Measurements from ENCODE around the gene CPXM2. TPM values are rescaled to one million over a fixed set of nuclear protein-coding genes. Genes with fewer than 3 reads are reported as not detected.

CPXM2 gene
- total RNA-seq, 6 donors from 2014 or later: 0.61 to 10.2 (median 3.1) TPM

- DNase-seq (no peak), ATAC-seq (ENCODE audit: low FRiP score in 2 of 2) (no peak)
- Histone ChIP-seq H3K27me3 (no peaks in the 10 kb centered on the region), H3K27ac (no peak overlapping the region), H3K36me3 (no peaks in the 10 kb centered on the region), H3K4me3 (no peak overlapping the region), H3K9me3 (peaks cover 0 to 4% (median 0%) of the 10 kb centered on the region in 4 donors), H3K4me1 (no peaks in the 10 kb centered on the region)
- TF ChIP-seq POLR2AphosphoS5 (IDR thresholded peaks at IDR 0.05) (no peak), POLR2A (IDR thresholded peaks at IDR 0.05) (no peak), EP300 (IDR thresholded peaks at IDR 0.05) (no peak), CTCF (IDR thresholded peaks at IDR 0.05) (no peak)
- WGBS, 2 donors: 77 to 85% methylated on average over 7 of the region's 7 CpGs
These were observed 12.8 kb downstream of the CPXM2 start for GRCh38 chr10:123878666-123879303.

GRCh38 chr10:123870260-123870659, 21.3 kb downstream of the CPXM2 start:
- Histone ChIP-seq H3K27ac (no peak overlapping the region), H3K27me3 (no peaks in the 10 kb centered on the region), H3K4me1 (no peaks in the 10 kb centered on the region), H3K4me3 (no peak overlapping the region), H3K9me3 (no peaks in the 10 kb centered on the region), H3K36me3 (no peaks in the 10 kb centered on the region)
- TF ChIP-seq POLR2A (IDR thresholded peaks at IDR 0.05) (no peak), EP300 (IDR thresholded peaks at IDR 0.05) (no peak), CTCF (IDR thresholded peaks at IDR 0.05) (no peak), POLR2AphosphoS5 (IDR thresholded peaks at IDR 0.05) (no peak)
- WGBS, 2 donors: 58 to 62% methylated on average over 8 of the region's 8 CpGs
- no peak for ATAC-seq (ENCODE audit: low FRiP score in 2 of 2)
- DNase-seq: no peak

GRCh38 chr10:123869020-123869414, 22.6 kb downstream of the CPXM2 start:
- Histone ChIP-seq H3K27ac (no peak overlapping the region), H3K4me3 (no peak overlapping the region), H3K9me3 (no peaks in the 10 kb centered on the region), H3K36me3 (no peaks in the 10 kb centered on the region), H3K27me3 (no peaks in the 10 kb centered on the region), H3K4me1 (no peaks in the 10 kb centered on the region)
- DNase-seq (no peak), ATAC-seq (ENCODE audit: low FRiP score in 2 of 2) (no peak)
- 63 to 67% methylated on average over 7 of the region's 7 CpGs for WGBS, 2 donors
- TF ChIP-seq EP300 (IDR thresholded peaks at IDR 0.05) (no peak), POLR2A (IDR thresholded peaks at IDR 0.05) (no peak), CTCF (IDR thresholded peaks at IDR 0.05) (no peak), POLR2AphosphoS5 (IDR thresholded peaks at IDR 0.05) (no peak)

GRCh38 chr10:123868038-123869019, 23.3 kb downstream of the CPXM2 start:
- no peaks in the 10 kb centered on the region for H3K36me3 ChIP-seq
- TF ChIP-seq POLR2A (IDR thresholded peaks at IDR 0.05): no peak
- no peak for TF ChIP-seq POLR2AphosphoS5 (IDR thresholded peaks at IDR 0.05)
- no peaks in the 10 kb centered on the region for H3K27me3 ChIP-seq
- no peak overlapping the region for H3K27ac ChIP-seq
- ATAC-seq (ENCODE audit: low FRiP score in 2 of 2) (peak in 1 of 2 donors; percentile 30), DNase-seq (peak in 1 of 2 donors; percentile 36)
- no peak overlapping the region for H3K4me3 ChIP-seq
- 68 to 80% methylated on average over 12 to 15 of the region's 15 CpGs for WGBS, 2 donors
- H3K9me3 ChIP-seq: no peaks in the 10 kb centered on the region
- H3K4me1 ChIP-seq: no peaks in the 10 kb centered on the region

GRCh38 chr10:123865880-123866279, 25.7 kb downstream of the CPXM2 start:
- WGBS, 2 donors: 70 to 79% methylated on average over 6 of the region's 6 CpGs
- H3K27ac ChIP-seq: no peak overlapping the region
- no peak for ATAC-seq (ENCODE audit: low FRiP score in 2 of 2)

More at GRCh38 chr10:123865880-123866279, 25.7 kb downstream of the CPXM2 start:
- DNase-seq: no peak
- Histone ChIP-seq H3K27me3 (no peaks in the 10 kb centered on the region), H3K4me3 (no peak overlapping the region), H3K36me3 (no peaks in the 10 kb centered on the region), H3K4me1 (no peaks in the 10 kb centered on the region), H3K9me3 (no peaks in the 10 kb centered on the region)
- TF ChIP-seq EP300 (IDR thresholded peaks at IDR 0.05): no peak
- TF ChIP-seq POLR2A (IDR thresholded peaks at IDR 0.05): no peak
- no peak for TF ChIP-seq POLR2AphosphoS5 (IDR thresholded peaks at IDR 0.05)
- TF ChIP-seq CTCF (IDR thresholded peaks at IDR 0.05): no peak
